HCT116 (cell line): ENCODE results near the gene DAZAP2. TPM values are rescaled to one million over a fixed set of nuclear protein-coding genes. Genes with fewer than 3 reads are reported as not detected.

Experiments used
- ATAC-seq: fragments of 200-7000 bp; cut with Tn5 transposase; 2 replicates; pipeline ENCODE4 v1.9.1; 2020; ENCODE audit warnings: mild to moderate bottlenecking, moderate library complexity
- BruUV-seq: library from RNA; stranded (reverse); fragments of 400-500 nt; replicated peaks from 2 replicates; lab custom pipeline; 2021; lab: Mats Ljungman, UMichigan
- CTCF ChIA-PET: fragments of 300-600 bp; sonication (Branson Sonifier 250); formaldehyde crosslinking; loops from one replicate; lab custom pipeline; 2021; ENCODE audit warnings: antibody characterized with exemption; lab: Charles Lee
- POLR2A ChIA-PET: fragments of 300-600, 350-600 bp; sonication (Branson Sonifier 250); formaldehyde crosslinking; loops from one replicate; lab custom pipeline; 2021; ENCODE audit warnings: antibody characterized with exemption; lab: Charles Lee
- RAD21 ChIA-PET, 2 experiments: fragments of 300-600 bp; sonication (Branson Sonifier 250); formaldehyde crosslinking; loops; one replicate each; lab custom pipeline; 2023; ENCODE audit warnings: low total read pairs in 2 of 2; ENCODE audit not compliant: uncharacterized antibody in 2 of 2, unreplicated experiment in 2 of 2, low non-redundant PET in 1 of 2; lab: Charles Lee
- DNase-seq: peaks from one replicate; pipeline ENCODE4 v3.0.0-alpha.2; 2010; ENCODE audit warnings: low read depth, low spot score
- H2AFZ ChIP-seq: fragments of 200-600 bp; shearing (Covaris generic), sonication (generic); 2 replicates; pipeline ENCODE4 v1.6.1; 2017; ENCODE audit warnings: low read depth, mixed run types, mixed read lengths, antibody characterized with exemption, low read length; ENCODE audit not compliant: poor library complexity, severe bottlenecking
- H3K27ac ChIP-seq: 2 replicates; pipeline ENCODE4 v1.5.1; 2012; ENCODE audit warnings: low read depth, low read length
- H3K27me3 ChIP-seq: fragments of 200-600 bp; sonication (generic); 2 replicates; pipeline ENCODE4 v1.6.1; 2016; ENCODE audit warnings: mixed run types, low read length, mixed read lengths; ENCODE audit not compliant: insufficient read depth
- H3K36me3 ChIP-seq, 2 experiments: fragments of 200-500 bp in 1 of 2; fragments of 200-600 bp in 1 of 2; sonication (Bioruptor generic) in 1 of 2; sonication (generic) in 1 of 2; 2 replicates each; pipeline versions ENCODE4 v1.5.1 to v1.6.1; 2014 to 2016; ENCODE audit warnings: low read length in 2 of 2, inconsistent platforms in 1 of 2, mixed read lengths in 1 of 2, mixed run types in 1 of 2; ENCODE audit not compliant: insufficient read depth in 2 of 2, control insufficient read depth in 1 of 2
- H3K4me1 ChIP-seq, 2 experiments: fragments of 200-600 bp in 1 of 2; sonication (generic) in 1 of 2; 2 replicates each; pipeline versions ENCODE4 v1.5.1 to v1.6.1; 2012 to 2017; ENCODE audit warnings: low read length in 2 of 2, inconsistent platforms in 1 of 2, mild to moderate bottlenecking in 1 of 2, mixed read lengths in 1 of 2, mixed run types in 1 of 2, moderate library complexity in 1 of 2; ENCODE audit not compliant: insufficient read depth in 2 of 2, control insufficient read depth in 1 of 2
- H3K4me2 ChIP-seq: fragments of 200-600 bp; sonication (generic); 2 replicates; pipeline ENCODE4 v1.6.1; 2017; ENCODE audit warnings: mixed run types, low read length, mixed read lengths
- H3K4me3 ChIP-seq, 2 experiments: fragments of 200-600 bp in 1 of 2; sonication (generic) in 1 of 2; replicated peaks in 1 of 2; 2 replicates each; pipeline ENCODE4 v1.5.1; 2011 to 2016; ENCODE audit warnings: low read length in 2 of 2, control low read depth in 1 of 2, low read depth in 1 of 2, mild to moderate bottlenecking in 1 of 2, mixed read lengths in 1 of 2, mixed run types in 1 of 2
- H3K79me2 ChIP-seq: fragments of 200-600 bp; sonication (generic); 2 replicates; pipeline ENCODE4 v1.6.1; 2017; ENCODE audit warnings: mild to moderate bottlenecking, mixed run types, low read length, moderate library complexity, mixed read lengths; ENCODE audit not compliant: insufficient read depth
- H3K9ac ChIP-seq: fragments of 200-600 bp; sonication (generic); 2 replicates; pipeline ENCODE4 v1.6.1; 2016; ENCODE audit warnings: low read length, mixed read lengths
- H3K9me2 ChIP-seq: fragments of 200-600 bp; sonication (generic), shearing (Covaris generic); 2 replicates; pipeline ENCODE4 v1.6.1; 2017; ENCODE audit warnings: mixed run types, mild to moderate bottlenecking, moderate library complexity; ENCODE audit not compliant: insufficient read depth
- H3K9me3 ChIP-seq, 2 experiments: fragments of 200-500 bp in 1 of 2; fragments of 200-600 bp in 1 of 2; sonication (Bioruptor generic) in 1 of 2; sonication (generic) in 1 of 2; 2 replicates each; pipeline ENCODE4 v1.6.1; 2014 to 2017; ENCODE audit warnings: low read length in 2 of 2, mixed read lengths in 2 of 2, inconsistent platforms in 1 of 2, low read depth in 1 of 2, mild to moderate bottlenecking in 1 of 2, mixed run types in 1 of 2, moderate library complexity in 1 of 2; ENCODE audit not compliant: control insufficient read depth in 1 of 2, insufficient read depth in 1 of 2
- H4K20me1 ChIP-seq: fragments of 200-600 bp; sonication (generic), shearing (Covaris generic); 2 replicates; pipeline ENCODE4 v1.6.1; 2017; ENCODE audit warnings: mixed run types, mild to moderate bottlenecking, moderate library complexity; ENCODE audit not compliant: insufficient read depth
- ELF1 ChIP-seq: IDR thresholded peaks from 2 replicates; pipeline ENCODE4 v1.6.1; 2012; ENCODE audit warnings: low read depth, borderline replicate concordance
- EZH2phosphoT487 ChIP-seq: fragments of 200-600 bp; IDR thresholded peaks from 2 replicates; pipeline ENCODE4 v1.6.1; 2018; ENCODE audit warnings: antibody characterized with exemption, borderline replicate concordance
- JUND ChIP-seq: IDR thresholded peaks from 2 replicates; pipeline ENCODE4 v1.6.1; 2012
- RAD21 ChIP-seq: IDR thresholded peaks from 2 replicates; pipeline ENCODE4 v1.6.1; 2012; ENCODE audit warnings: low read depth, mild to moderate bottlenecking
- SP1 ChIP-seq: IDR thresholded peaks from 2 replicates; pipeline ENCODE4 v1.6.1; 2012; ENCODE audit warnings: low read depth
- YY1 ChIP-seq: IDR thresholded peaks from 2 replicates; pipeline ENCODE4 v1.6.1; 2011; ENCODE audit warnings: low read length, low read depth, moderate library complexity, mild to moderate bottlenecking; ENCODE audit not compliant: insufficient replicate concordance; ENCODE audit errors: extremely low read depth
- ZBTB33 ChIP-seq: IDR thresholded peaks from 2 replicates; pipeline ENCODE4 v1.6.1; 2011; ENCODE audit warnings: mild to moderate bottlenecking, low read length, moderate library complexity; ENCODE audit not compliant: insufficient replicate concordance; ENCODE audit errors: extremely low read depth
- ZFX ChIP-seq: fragments of 450-650 bp; IDR thresholded peaks from 2 replicates; pipeline ENCODE4 v1.6.1; 2017
- intact Hi-C: fragments of 100-400 bp; cut with micrococcal nuclease; formaldehyde crosslinking; loops from 2 replicates; pipeline ENCODE4 v1.10.0; 2022
- total RNA-seq: library from RNA; stranded (reverse); gene quantifications from one replicate; pipeline ENCODE4 v1.2.1, GENCODE V29; 2021; ENCODE audit not compliant: unreplicated experiment
- TF ChIP-seq, protein P1 (sequence below): IDR thresholded peaks from 2 replicates; pipeline ENCODE4 v1.6.1; 2012; ENCODE audit warnings: low read depth

DAZAP2 gene
- total RNA-seq, 1 experiment from 2014 or later, result 157 TPM

DNA sequence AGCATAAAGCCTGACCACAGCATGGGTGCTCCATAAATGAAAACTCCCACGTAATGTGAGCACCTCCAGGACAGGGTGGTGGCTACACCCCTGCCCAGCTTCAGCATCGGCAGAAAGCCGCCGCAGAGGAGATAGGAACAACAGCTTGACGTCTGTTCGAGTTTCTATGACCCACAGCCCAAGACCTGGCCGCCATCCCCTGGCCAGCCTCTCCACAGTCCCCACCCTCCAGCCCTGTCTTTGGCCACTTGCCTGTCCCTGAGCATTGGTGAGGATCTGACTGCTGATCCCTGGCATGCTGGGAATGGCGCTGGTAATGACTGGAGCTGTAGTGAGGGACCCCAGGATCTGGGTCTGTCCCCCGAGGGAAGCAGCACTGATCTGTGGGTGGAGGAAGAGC, 42.1 kb upstream of the DAZAP2 start:
- no peak for TF ChIP-seq SP1
- TF ChIP-seq ZBTB33, result no peak
- TF ChIP-seq YY1, result no peak
- no peak for TF ChIP-seq RAD21
- no peaks in the 10 kb centered on the region for H3K9me3 ChIP-seq
- RAD21 ChIA-PET, result no interaction called here
- no peaks in the 10 kb centered on the region for H3K79me2 ChIP-seq
- H3K4me3 ChIP-seq, result no peak overlapping the region
- H3K4me2 ChIP-seq, result no peak overlapping the region
- H3K9me2 ChIP-seq, result no peaks in the 10 kb centered on the region
- intact Hi-C loops, result no loop called here
- DNase-seq (no peak), ATAC-seq (no peak)
- no peak overlapping the region for H3K27ac ChIP-seq
- POLR2A ChIA-PET, result no interaction called here
- no peak overlapping the region for H3K9ac ChIP-seq
- no TSS peak for BruUV-seq
- H3K36me3 ChIP-seq, result no peaks in the 10 kb centered on the region
- H3K27me3 ChIP-seq, result no peaks in the 10 kb centered on the region
- CTCF ChIA-PET, result no interaction called here
- peaks cover 7 to 17% of the 10 kb centered on the region in 2 experiments for H3K4me1 ChIP-seq
- no peaks in the 10 kb centered on the region for H4K20me1 ChIP-seq
- no peak overlapping the region for H2AFZ ChIP-seq

GRCh38 chr12:51197736-51198567, 40.7 kb upstream of the DAZAP2 start:
- ChIA-PET CTCF (no interaction called here), POLR2A (no interaction called here), RAD21 (no interaction called here)
- H4K20me1 ChIP-seq, result no peaks in the 10 kb centered on the region
- H3K27me3 ChIP-seq, result no peaks in the 10 kb centered on the region
- H3K4me3 ChIP-seq, result no peak overlapping the region
- H3K9me3 ChIP-seq, result no peaks in the 10 kb centered on the region
- no peak overlapping the region for H3K27ac ChIP-seq
- H3K9ac ChIP-seq, result no peak overlapping the region
- no peaks in the 10 kb centered on the region for H3K9me2 ChIP-seq
- H3K4me1 ChIP-seq, result peaks cover 7 to 15% of the 10 kb centered on the region in 2 experiments
- H3K79me2 ChIP-seq, result no peaks in the 10 kb centered on the region
- no peaks in the 10 kb centered on the region for H3K36me3 ChIP-seq
- DNase-seq, result no peak
- no peak overlapping the region for H2AFZ ChIP-seq
- no peak for ATAC-seq
- BruUV-seq, result no TSS peak
- intact Hi-C loops, result no loop called here
- H3K4me2 ChIP-seq, result no peak overlapping the region
- no peak for TF ChIP-seq JUND
- TF ChIP-seq, protein P1, sequence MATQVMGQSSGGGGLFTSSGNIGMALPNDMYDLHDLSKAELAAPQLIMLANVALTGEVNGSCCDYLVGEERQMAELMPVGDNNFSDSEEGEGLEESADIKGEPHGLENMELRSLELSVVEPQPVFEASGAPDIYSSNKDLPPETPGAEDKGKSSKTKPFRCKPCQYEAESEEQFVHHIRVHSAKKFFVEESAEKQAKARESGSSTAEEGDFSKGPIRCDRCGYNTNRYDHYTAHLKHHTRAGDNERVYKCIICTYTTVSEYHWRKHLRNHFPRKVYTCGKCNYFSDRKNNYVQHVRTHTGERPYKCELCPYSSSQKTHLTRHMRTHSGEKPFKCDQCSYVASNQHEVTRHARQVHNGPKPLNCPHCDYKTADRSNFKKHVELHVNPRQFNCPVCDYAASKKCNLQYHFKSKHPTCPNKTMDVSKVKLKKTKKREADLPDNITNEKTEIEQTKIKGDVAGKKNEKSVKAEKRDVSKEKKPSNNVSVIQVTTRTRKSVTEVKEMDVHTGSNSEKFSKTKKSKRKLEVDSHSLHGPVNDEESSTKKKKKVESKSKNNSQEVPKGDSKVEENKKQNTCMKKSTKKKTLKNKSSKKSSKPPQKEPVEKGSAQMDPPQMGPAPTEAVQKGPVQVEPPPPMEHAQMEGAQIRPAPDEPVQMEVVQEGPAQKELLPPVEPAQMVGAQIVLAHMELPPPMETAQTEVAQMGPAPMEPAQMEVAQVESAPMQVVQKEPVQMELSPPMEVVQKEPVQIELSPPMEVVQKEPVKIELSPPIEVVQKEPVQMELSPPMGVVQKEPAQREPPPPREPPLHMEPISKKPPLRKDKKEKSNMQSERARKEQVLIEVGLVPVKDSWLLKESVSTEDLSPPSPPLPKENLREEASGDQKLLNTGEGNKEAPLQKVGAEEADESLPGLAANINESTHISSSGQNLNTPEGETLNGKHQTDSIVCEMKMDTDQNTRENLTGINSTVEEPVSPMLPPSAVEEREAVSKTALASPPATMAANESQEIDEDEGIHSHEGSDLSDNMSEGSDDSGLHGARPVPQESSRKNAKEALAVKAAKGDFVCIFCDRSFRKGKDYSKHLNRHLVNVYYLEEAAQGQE, result no peak
- TF ChIP-seq ZFX, result no peak
- TF ChIP-seq ZBTB33, result no peak
- TF ChIP-seq YY1, result no peak
- TF ChIP-seq EZH2phosphoT487, result no peak
- no peak for TF ChIP-seq ELF1
- no peak for TF ChIP-seq RAD21
